ENCODE measurements around the gene MAP2K5.

MAP2K5 gene

DNA sequence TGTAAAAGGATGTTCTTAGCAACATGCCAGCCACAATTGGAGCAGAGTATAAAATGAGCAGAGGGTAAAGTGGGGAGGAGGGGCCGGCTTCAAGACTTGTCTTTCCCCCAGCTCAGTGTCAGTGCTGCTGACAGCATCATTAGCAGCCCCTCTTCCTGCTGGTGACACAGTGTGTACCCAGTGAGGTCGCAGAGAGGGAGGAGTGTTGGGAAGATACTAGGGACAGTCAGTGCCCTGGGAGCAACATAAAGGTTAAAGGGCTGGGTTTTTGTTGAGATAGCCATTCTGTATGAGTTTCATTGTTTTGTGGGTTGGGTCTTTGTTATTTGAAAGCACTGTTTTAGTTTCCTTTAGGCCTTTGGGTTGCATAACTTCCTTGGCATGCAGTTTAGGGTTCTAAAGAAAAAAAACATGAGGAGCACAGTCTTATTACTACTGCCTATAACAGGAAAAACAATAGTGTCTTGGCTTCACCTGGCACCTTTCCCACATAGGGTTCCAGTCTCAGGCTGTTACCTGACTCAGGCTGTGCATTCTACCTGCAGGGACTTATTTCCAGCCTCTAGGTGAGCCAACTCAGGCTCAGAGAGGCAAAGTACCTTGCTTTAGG lies 188.7 kb downstream of the MAP2K5 start:
- DNase-seq: no peak

DNA sequence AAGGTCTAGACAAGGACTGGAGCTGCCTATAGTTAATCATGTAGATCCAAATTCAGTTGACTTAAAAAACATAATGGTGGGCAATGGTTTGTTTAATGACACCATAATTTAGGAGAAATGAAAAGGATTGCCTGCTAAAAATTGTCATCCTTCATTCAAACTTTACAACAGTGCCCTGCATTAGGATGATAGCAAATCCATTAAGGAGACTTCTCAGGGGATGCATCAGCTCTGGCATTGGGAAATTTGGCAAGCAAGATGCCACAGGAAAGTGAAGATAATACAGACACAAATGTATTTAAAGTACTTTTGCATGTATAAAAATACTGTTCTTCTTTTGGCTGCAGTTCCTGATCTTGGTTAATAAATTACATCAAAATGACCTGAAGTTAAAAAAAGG lies 189.7 kb downstream of the MAP2K5 start:
- no peak for DNase-seq

- DNase-seq: no peak
Measured at GRCh38 chr15:67732671-67733374, 190.3 kb downstream of the MAP2K5 start.

DNA sequence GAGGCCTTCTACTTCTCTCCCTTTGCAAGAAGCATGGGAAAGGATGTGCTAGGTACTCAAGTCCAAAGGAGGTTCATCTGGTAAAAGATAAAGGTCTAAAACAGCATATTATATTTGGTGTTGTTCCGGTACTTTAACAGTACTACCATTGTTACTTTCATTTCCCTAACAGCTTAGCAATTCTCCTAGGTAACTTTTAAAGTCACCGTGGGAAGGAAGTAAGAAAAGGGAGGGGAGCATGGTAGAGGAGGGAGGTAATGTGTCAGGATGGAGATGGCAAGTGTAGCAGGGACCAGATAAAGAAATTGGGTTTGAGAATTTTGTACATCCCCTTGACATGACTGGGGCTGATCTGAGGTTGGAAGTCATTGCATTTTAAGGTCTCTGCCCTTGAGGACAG lies 193.4 kb downstream of the MAP2K5 start:
- no peak for DNase-seq

DNA sequence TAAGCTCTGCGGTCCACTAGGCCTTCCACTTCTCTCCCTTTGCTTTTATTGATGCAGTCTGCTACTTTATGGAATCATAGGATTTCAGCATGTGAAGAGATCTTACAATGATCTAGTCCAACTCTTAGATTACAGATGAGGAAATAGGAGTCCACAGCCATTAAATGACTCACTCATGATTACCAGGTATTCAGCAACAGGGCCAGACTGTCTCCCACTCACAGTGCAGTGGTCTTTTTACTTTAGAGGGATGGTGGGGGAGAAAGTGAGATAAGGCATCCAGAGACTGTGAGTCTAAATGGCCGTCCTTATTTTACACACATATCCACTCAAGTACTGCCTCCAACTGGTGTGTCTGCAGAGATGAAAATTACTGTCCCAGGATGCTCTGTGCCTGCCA lies 194.3 kb downstream of the MAP2K5 start:
- DNase-seq: no peak

- DNase-seq: no peak
Measured at GRCh38 chr15:67738056-67738455, 195.6 kb downstream of the MAP2K5 start.

- DNase-seq: no peak
Measured at GRCh38 chr15:67740405-67740804, 197.9 kb downstream of the MAP2K5 start.

DNA sequence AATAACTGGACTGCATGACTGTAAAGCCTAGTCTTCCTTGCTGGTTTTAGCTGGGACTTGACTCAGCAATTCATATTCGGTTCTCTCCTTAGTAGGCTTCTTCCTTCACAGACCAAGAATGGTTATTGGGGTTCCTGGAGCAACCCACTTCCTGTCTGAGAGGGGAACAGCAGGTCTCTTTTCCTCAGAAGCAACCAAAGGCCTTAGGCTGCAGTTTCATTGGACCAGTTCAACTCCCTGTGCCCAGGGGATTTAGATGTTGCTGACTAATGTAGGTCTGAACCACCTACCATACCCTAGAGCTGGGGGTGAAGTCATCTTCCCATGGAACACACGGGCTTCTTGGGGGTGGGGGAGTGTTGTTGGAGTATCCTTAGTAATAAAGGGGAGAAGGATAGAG lies 198.8 kb downstream of the MAP2K5 start:
- DNase-seq: no peak

DNA sequence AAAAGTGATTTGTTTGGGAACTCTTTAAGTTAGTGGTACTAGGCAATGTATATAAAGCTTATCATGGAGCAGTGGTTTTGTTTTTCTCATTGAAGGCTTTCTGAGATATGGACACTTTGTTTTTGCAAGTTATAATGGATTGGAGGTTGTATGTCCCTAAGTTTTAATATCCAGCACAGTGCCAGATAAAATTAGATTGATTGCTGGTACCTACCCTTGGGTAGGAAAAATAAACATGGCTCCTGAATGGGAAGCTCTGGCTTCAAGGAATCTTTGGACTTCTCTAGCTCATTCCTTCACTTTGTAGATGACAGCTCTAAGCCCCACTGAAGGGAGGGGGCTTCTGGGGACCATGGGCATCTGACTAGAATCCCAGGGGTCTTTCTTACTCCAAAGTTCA lies 201.1 kb downstream of the MAP2K5 start:
- no peak for DNase-seq

- DNase-seq: no peak
Measured at GRCh38 chr15:67744331-67745072, 202.0 kb downstream of the MAP2K5 start.

- no peak for DNase-seq
Measured at GRCh38 chr15:67745073-67746006, 202.8 kb downstream of the MAP2K5 start.

DNA sequence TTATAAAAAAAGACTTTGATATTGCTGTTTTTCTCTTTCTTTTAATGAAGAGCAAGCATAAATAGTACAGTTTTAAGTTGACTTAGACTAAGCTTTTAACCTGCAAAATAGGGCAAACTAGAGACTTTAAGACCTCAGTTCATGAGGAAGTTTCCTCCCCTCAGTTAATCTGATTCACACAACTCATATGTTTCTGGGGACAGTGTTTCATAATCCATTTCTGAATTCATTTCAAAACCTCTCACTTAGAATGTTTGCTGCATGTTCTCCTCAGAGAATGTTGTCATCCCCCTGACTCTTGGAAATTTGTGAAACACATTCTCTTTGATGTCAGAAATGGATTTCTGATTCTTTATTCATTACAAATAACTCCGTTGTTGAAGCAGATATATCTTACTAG lies 203.5 kb downstream of the MAP2K5 start:
- no peak for DNase-seq

DNA sequence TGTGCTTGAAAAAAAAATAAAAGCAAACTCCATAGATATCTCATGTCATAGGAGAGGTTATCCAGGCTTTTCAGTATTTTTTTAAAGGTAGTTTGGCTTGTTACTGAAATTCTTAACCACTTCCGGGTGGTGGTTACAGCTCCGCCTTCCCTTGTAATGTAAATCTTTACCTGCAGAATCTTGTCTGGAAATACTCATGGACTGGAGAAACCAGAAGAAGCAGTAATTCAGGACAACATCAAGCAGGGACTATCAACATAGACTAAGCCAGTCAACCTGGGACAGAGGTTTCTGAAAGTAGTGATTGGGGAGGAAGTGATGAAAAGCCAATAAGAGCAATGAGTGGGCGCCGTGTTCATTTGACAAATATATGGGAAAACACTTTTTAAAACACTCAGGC lies 203.9 kb downstream of the MAP2K5 start:
- no peak for DNase-seq

GRCh38 chr15:67747921-67748320 lies 205.4 kb downstream of the MAP2K5 start:
- DNase-seq: no peak

DNA sequence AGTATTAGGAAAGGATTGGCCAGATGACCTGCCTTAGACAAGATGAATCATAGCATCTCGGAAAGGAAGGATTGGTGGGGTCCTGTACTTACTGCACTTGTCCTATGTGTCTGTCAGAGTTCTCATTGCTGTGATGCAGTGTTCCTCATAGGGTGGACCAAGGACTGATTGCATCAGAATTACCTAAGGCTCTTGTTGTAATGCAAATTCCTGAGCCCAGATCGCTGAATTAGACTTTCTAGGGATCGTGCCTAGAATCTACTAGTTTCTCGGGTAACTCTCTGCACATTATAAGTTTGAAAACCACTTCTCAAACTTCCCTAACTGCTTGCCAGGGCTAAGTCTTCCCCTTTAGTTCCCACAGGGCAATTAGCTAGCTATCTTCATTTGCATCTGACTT lies 207.9 kb downstream of the MAP2K5 start:
- no peak for DNase-seq

GRCh38 chr15:67753891-67754290 lies 211.4 kb downstream of the MAP2K5 start:
- no peak for DNase-seq

GRCh38 chr15:67755264-67755663 lies 212.8 kb downstream of the MAP2K5 start:
- DNase-seq: no peak

DNA sequence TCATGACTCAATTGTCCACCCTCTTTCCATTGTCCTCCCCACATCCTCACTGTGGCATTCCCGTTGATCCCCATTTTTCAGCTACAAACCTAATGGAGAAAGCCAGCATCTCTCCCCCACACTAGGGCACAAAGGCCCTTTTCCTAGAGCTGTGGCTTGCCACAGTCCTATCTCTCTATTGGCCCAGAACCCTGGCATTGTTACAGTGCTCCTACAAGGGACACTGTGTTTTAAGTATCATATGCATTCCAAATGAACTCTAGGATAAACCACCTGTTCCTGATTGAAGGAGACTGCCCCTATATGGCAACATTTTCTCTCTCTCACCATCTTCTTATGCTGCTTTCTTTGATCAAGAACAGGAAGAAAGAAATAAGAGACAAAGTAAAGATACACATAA lies 213.4 kb downstream of the MAP2K5 start:
- no peak for DNase-seq

- DNase-seq: no peak
Measured at GRCh38 chr15:67758619-67759300, 216.3 kb downstream of the MAP2K5 start.

DNA sequence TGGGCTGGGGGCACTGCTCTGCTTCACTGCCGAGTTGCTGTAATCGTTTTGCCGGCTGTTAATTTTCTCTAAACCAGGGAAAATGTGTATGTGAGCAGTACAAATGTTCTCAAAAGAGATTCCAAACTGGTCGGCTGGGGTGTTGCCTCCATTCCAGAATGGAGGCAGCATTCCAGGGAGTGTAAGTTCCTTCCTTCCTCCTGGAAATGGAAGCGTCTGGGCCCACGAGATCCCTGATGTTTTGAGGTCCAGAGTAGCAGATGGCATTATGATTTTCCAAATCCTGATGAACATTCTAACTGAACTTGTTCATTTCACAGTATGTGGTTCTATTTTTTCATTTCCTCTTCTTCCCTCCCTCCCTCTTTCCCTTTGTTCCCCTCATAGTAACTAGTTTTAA lies 218.4 kb downstream of the MAP2K5 start:
- no peak for DNase-seq

DNA sequence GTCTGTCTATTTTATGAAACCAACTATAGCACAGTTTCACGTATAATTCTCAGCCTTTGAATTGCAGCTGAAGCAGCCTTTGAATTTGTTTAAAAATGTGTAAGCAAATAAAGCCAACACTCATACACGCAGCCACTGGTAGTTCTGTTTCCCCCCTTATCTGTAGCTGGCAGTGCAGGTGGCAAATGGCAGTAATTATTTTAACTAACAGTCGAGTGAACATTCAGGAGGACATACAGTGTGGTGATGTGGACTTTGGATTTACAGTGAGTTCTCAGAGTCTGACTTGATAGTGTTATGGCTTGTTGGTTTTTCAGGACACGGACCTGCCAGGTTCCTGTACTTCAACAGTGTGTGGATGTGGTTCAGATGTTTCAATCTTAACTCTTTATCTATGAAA lies 218.8 kb downstream of the MAP2K5 start:
- DNase-seq: no peak

DNA sequence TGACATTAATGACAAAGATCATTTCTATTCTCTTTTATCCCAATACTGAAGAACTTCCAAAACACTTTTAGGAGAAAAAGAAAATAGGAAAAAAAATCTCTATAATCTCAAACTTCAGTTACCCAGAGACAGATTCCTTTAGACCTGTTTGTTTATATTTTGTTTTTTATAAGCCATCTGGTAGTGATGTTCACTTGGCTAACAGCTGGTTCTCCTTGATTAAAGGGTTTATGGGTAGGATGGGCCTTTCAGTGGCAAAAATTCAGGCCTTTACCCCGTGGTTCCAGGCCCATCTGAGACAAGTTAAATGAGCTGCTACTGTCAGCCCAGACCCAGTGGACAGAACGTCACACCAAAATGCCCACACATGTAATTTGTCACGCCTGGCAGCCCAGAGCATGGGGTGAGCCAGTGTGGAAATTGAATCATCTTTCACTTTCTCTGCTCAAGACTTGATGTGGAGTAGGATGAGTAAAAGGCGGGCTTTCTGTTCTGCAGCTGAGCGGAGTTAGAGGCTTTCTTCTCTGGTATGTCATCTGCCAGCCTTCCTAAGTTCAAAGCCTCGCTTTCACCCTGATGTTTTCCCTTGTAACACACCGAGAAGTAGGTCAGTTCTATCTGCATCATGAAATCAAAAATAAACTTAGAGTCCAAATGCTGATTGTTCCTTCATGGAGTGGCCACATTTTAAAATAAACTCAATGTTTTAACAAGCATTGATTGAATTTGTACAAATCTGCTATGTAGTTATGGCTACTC lies 220.3 kb downstream of the MAP2K5 start:
- peak; percentile 75 for DNase-seq

All from activated CD8-positive, alpha-beta memory T cell treated with anti-CD3 and anti-CD28 coated beads for 24 hours (primary cell).